ENCODE results near the gene CPN1.

Gene CPN1

DNA sequence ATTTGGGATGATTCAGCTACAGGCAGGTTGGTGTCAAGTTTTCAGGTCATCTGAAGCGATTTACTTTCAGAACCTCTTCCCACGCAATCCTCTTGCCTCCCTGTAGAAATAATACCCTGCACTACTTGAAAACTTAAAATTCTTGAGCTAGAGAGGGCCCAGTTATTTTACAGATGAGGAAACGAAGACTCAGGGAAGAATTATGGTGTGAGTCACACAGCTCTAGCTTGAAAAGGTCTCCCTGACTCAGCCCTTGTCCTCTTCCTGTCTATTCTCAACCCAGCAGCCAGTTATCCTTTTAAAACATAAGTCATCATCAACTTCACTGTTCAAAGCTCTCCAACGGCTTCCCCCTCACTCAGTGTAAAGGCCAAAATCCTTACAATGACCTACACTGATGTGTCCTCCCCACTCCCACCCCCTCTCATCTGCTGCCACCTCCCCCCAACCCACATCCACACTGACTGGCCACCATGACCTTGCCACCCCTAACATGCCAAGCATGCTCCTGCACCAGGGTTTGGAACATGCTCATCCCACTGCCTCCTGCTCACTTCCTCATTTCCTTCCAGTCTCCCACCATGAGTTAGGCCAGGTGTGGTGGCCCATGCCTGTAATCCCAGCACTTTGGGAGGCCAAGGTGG lies 75.3 kb downstream of the CPN1 start:
- peak; percentile 81 for FAIRE-seq
- TF ChIP-seq TAF1 (IDR thresholded peaks at IDR 0.05; ENCODE audit: borderline replicate concordance, low read depth, low read length) = no peak
- TF ChIP-seq POLR2AphosphoS5 (IDR thresholded peaks at IDR 0.05; ENCODE audit: low read depth, low read length) = no peak
- no peak for TF ChIP-seq POLR2A (IDR thresholded peaks at IDR 0.05; ENCODE audit: low read depth, low read length)
- no peak for DNase-seq (ENCODE audit: insufficient read length)

DNA sequence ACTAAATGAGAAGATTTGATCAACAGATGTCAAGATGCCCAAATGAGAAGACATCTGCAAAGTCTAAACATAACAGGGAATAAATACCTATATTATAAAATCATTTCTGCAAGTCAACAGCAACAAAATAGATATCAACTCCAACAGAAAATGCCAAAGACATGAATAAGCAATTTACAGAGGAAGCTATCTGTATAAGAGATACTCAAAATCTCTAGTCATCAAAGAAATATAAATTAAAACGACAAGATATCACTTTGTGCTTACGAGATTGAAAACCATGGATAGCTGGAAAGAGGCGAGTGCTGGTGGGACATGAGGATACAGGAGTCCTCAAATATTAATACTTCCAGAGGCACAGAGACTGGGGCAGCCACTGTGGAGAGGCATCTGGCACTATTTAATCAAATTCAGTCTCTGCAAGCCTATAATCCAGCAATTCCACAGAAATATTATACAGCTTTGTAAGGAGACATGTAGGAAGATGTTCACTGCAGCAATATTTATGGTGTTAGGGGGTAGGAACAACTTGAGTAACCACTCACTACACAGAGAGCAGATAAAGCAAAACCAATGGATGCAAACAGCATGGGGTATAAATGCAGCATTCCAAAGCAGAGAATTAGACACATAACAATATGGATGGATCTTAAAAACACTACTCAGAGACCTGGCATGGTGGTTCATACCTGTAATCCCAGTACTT lies 76.7 kb downstream of the CPN1 start:
- TF ChIP-seq TAF1 (IDR thresholded peaks at IDR 0.05; ENCODE audit: borderline replicate concordance, low read depth, low read length) (no peak), POLR2AphosphoS5 (IDR thresholded peaks at IDR 0.05; ENCODE audit: low read depth, low read length) (no peak), POLR2A (IDR thresholded peaks at IDR 0.05; ENCODE audit: low read depth, low read length) (no peak)
- FAIRE-seq (peak; percentile 67), DNase-seq (ENCODE audit: insufficient read length) (no peak)

DNA sequence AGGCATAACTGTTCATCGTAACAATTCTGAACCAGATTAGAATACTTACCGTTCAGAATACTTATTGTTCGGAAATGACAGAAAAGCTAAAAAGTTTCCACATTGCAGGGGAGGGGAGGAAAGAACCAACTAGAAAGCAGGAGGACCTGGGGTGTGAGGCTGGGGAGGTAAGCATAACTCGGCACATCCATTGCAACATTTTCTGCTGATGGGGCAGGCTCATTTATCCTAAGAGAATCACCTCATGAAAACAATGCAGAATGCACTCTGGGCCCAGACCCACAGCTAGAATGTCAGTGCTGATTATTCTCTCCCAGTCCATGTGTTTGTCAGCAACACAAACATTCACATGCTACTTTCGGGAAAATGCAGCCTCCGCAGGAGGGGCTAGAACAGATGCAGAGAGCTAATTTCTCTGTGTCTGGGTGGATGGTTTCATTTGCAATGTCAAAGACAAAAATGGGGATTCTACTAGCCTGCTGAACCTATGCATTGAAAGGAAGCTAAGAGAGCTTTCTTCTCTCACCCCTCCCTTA lies 81.5 kb downstream of the CPN1 start:
- no peak for TF ChIP-seq POLR2AphosphoS5 (IDR thresholded peaks at IDR 0.05; ENCODE audit: low read depth, low read length)
- TF ChIP-seq POLR2A (IDR thresholded peaks at IDR 0.05; ENCODE audit: low read depth, low read length) = no peak
- no peak for FAIRE-seq
- DNase-seq (ENCODE audit: insufficient read length) = no peak

DNA sequence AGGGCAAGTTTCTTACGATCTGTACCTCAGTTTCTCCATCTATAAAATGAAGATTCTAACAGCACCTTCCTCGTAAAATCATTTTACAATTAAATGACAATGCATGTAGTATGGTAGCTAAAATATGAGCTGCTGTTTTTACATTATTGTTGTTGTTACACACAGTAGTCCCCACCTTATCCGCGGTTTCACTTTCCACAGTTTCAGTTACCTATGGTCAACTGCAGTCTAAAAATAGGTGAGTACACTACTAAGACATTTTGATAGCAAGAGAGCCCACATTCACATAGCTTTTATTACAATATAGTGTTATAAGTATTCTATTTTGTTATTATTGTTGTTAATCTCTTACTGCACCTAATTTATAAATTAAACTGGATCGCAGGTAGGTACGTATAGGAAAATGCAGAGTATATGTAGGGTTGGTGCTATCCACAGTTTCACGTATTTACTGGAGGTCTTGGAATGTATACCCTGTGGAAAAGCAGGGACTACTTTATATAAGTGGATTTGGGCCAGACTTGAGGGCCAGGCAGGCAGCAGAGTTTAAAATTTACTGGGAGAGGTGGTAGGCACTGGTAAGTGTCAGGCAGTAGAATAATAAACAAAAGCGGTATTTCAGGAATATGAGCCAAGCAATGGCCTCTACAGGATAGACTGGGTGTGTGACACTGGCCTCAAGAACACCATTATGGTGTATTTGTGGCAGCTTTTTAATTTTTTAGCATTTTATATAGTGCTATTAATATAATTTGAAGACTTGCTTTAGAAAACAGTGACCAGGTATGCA lies 82.2 kb downstream of the CPN1 start:
- TF ChIP-seq POLR2A (IDR thresholded peaks at IDR 0.05; ENCODE audit: low read depth, low read length) = no peak
- TF ChIP-seq TAF1 (IDR thresholded peaks at IDR 0.05; ENCODE audit: borderline replicate concordance, low read depth, low read length) = no peak
- TF ChIP-seq POLR2AphosphoS5 (IDR thresholded peaks at IDR 0.05; ENCODE audit: low read depth, low read length) = no peak
- DNase-seq (ENCODE audit: insufficient read length) (no peak), FAIRE-seq (no peak)

DNA sequence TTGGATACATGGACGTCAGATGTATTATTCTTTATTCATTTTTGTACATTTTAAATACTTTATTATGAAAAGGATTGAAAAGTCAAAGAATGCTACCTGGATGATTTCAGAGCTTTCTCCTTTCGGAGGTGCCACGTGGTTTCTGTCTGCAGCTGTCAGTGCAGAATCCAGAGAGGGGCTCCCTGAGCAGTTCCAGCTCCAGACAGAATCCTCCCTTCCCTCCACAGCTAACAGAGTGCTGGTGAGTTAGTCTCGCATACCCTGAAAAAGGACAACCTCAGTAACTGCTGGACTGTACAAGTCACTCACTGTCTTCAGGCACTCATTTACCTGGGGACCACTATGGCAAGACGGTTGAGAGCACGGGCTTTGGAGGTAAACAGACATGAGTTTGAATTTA lies 82.8 kb downstream of the CPN1 start:
- no peak for TF ChIP-seq POLR2AphosphoS5 (IDR thresholded peaks at IDR 0.05; ENCODE audit: low read depth, low read length)
- DNase-seq (ENCODE audit: insufficient read length) (no peak), FAIRE-seq (no peak)

DNA sequence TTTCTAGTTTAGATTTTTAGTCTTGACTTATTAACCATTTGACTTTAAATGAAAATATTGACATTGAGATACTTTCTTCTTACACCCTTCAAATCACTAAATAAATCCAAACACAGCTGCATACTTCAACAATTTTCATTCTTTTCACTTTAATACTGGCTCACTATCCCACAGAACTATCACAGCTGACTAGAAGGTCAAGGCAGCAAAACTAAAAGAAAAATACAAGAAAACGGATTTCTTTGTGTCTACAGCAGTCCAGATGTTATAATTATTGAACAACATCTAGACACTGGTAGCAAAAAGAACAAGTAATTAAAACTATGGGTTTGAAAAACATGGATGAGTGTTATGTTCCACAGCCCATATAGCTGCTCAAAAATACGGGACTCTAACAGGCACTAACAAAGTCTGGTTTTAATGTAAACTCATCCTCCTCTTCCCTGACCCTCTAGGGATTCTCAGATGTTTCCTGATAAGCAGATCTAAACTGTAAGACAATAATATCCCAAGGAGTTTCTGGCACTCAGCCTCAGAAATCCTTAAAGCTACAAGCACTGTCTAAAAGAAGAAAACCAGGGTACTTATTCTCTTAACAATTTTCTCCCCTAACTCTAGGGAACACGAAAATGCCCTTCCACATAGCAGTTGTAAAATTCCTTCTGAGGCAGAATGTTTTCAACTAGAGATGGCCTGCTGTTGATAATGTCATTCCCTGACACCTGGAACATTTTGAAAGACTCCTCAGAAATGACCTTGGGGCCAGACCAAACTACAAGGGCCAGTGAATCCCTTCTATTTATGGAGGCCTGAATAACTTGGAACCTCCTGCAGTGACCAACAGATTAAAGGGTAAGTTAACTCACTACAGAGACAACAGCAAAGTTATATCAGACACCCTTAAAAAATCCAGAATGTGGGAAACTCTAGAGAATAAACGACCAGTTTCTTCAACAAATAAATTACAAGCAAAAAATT lies 84.7 kb downstream of the CPN1 start:
- TF ChIP-seq TAF1 (IDR thresholded peaks at IDR 0.05; ENCODE audit: borderline replicate concordance, low read depth, low read length) = no peak
- DNase-seq (ENCODE audit: insufficient read length) (no peak), FAIRE-seq (no peak)

DNA sequence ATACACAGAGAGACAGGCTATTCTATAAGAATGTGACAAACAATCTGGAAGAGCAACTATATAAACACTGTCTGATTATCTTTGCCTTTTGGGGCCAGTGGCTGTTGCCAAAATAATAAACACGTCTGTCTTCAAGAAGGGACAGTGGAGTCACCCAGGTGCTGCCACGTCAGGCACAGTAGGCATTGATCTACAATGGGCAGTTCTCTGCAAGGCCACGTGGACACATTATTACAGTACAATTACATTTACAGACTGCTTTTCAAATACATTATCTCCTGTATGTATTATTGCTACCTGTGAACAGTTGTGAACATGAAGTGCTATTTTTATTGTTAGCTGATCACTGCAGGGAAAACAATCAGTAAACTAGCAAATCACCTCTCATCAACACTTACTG lies 86.0 kb downstream of the CPN1 start:
- FAIRE-seq (peak; percentile 24), DNase-seq (ENCODE audit: insufficient read length) (no peak)
- no peak for TF ChIP-seq POLR2AphosphoS5 (IDR thresholded peaks at IDR 0.05; ENCODE audit: low read depth, low read length)
- no peak for TF ChIP-seq POLR2A (IDR thresholded peaks at IDR 0.05; ENCODE audit: low read depth, low read length)
- no peak for TF ChIP-seq TAF1 (IDR thresholded peaks at IDR 0.05; ENCODE audit: borderline replicate concordance, low read depth, low read length)

DNA sequence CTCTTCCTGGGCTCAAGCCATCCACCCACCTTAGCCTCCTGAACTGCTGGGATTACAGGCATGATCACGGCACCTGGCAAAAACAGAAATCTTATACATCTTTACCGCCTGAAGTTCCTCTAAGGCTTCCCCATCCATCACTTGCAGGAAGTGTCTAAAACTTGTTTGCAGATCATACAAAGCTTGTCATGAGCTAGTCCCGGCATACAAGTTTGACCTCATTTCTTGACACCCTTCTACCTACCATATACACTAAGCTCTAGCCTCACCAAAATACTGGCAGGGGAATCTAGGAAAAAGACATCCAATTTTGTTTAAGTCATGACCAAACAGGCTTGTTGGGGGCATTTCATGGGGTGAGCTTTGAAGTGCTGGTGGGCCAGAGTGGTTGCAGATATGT lies 86.4 kb downstream of the CPN1 start:
- FAIRE-seq = no peak
- DNase-seq (ENCODE audit: insufficient read length) = no peak
- TF ChIP-seq TAF1 (IDR thresholded peaks at IDR 0.05; ENCODE audit: borderline replicate concordance, low read depth, low read length) (no peak), POLR2AphosphoS5 (IDR thresholded peaks at IDR 0.05; ENCODE audit: low read depth, low read length) (no peak), POLR2A (IDR thresholded peaks at IDR 0.05; ENCODE audit: low read depth, low read length) (no peak)

DNA sequence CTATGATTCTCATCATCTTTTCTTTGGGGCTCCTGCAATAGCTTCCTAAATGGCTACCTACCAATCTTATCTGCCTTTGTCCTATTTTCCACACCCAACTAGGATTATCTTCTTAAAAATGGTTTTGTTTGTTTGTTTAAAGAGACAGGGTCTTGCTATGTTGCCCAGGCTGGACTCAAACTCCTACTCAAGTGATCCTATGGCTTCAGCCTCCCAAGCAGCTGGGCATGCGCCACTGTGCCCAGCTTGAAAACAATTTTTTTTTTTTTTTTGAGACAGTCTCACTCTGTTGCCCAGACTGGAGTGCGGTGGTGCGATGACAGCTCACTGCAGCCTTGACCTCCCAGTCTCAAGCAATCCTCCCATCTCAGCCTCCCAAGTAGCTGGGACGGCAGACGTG lies 86.9 kb downstream of the CPN1 start:
- no peak for DNase-seq (ENCODE audit: insufficient read length)
- FAIRE-seq = no peak
- TF ChIP-seq TAF1 (IDR thresholded peaks at IDR 0.05; ENCODE audit: borderline replicate concordance, low read depth, low read length) = no peak
- no peak for TF ChIP-seq POLR2AphosphoS5 (IDR thresholded peaks at IDR 0.05; ENCODE audit: low read depth, low read length)
- TF ChIP-seq POLR2A (IDR thresholded peaks at IDR 0.05; ENCODE audit: low read depth, low read length) = no peak

DNA sequence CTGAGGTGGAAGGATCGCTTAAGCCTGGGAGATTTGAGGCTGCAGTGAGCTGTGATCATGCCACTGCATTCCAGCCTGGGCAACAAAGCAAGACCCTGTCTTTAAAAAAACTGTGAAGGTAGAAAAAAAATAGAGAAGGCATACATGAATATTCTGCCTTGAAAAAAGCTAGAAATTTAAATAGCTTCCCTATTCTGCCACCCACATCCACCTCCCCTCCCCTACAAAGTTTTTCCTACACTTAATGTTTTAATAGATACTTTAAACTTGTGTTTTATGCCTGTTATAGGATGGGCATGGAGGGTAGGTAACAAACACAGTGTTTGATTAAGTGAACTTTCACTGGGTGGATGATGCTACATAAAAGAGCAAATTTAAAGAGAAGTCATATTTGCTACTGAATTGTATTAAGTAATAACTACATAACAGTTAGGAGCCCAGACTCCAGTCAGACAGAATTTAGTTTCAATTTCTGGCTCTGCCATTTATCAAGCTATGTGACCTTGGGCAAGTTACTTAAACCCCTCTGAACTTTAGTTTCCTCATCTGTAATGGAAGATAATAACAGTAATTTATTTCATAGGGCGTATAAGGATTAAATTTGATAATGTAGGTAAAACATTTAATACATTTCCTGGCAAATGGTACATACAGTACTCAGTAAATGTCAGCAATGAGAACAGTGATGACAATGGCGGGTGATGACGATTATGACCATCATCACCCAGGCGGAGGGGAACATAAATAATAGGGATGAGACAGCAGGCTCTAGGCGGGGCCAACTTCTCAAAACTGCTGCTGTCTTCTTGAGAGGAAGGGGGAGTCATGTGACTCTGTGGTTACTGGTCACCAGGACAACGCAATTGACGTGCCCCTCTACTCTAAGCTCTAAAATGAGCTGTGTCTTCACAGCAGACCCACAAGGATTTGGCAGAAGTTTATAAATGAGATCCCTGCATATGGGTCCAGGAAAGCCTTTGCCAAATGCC lies 87.7 kb downstream of the CPN1 start:
- FAIRE-seq = peak; percentile 64

More for the DNA sequence above, 87.7 kb downstream of the CPN1 start:
- DNase-seq (ENCODE audit: insufficient read length) = peak; percentile 45
- no peak for TF ChIP-seq TAF1 (IDR thresholded peaks at IDR 0.05; ENCODE audit: borderline replicate concordance, low read depth, low read length)
- no peak for TF ChIP-seq POLR2AphosphoS5 (IDR thresholded peaks at IDR 0.05; ENCODE audit: low read depth, low read length)
- TF ChIP-seq POLR2A (IDR thresholded peaks at IDR 0.05; ENCODE audit: low read depth, low read length) = no peak

Measured in GM12892 (cell line).